T-cell (primary cell): Measurements from ENCODE around the gene SLC6A8. TPM values are rescaled to one million over a fixed set of nuclear protein-coding genes. Genes with fewer than 3 reads are reported as not detected.
A peak's percentile ranks its signal among the peaks of the same experiment; 100 is the strongest.

Experiments used
- ATAC-seq, 4 experiments: fragments of 200-7000 bp in 3 of 4; fragments of 150-1000 bp in 1 of 4; cut with Tn5 transposase; replicated peaks in 1 of 4; 1 replicate in 3 of 4; 2 replicates in 1 of 4; pipeline ENCODE4 v1.10.0; 2021; ENCODE audit warnings: moderate library complexity in 3 of 4, mild to moderate bottlenecking in 2 of 4, moderate number of reproducible peaks in 1 of 4
- CTCF ChIA-PET, 2 donors: fragments of 300-600 bp; sonication (Branson Sonifier 250); formaldehyde crosslinking; loops; one replicate each; lab custom pipeline; 2022; ENCODE audit warnings: antibody characterized with exemption in 2 of 2; lab: Charles Lee
- POLR2A ChIA-PET, 2 donors: fragments of 300-600 bp; sonication (Branson Sonifier 250); formaldehyde crosslinking; loops; one replicate each; lab custom pipeline; 2022; ENCODE audit warnings: antibody characterized with exemption in 2 of 2; lab: Charles Lee
- DNase-seq, 35 experiments: peaks; one replicate each; pipeline versions ENCODE4 v3.0.0 to v3.0.0-alpha.2; 2013 to 2023
- H3K27ac ChIP-seq: one replicate; pipeline ENCODE4 v1.5.1; 2013; ENCODE audit warnings: low read length
- H3K27me3 ChIP-seq, 2 experiments: replicated peaks in 1 of 2; 1 replicate in 1 of 2; 2 replicates in 1 of 2; pipeline versions ENCODE4 v1.6.1 to v1.7.0; 2013; ENCODE audit warnings: low read length in 1 of 2, mixed read lengths in 1 of 2; ENCODE audit not compliant: control insufficient read depth in 2 of 2, insufficient read depth in 2 of 2; ENCODE audit errors: extremely low read depth in 1 of 2
- H3K36me3 ChIP-seq, 2 donors: 1 replicate in 1 of 2; 2 replicates in 1 of 2; pipeline versions ENCODE4 v1.6.1 to v1.7.0; 2013; ENCODE audit warnings: low read length in 1 of 2; ENCODE audit not compliant: control insufficient read depth in 2 of 2, insufficient read depth in 1 of 2; ENCODE audit errors: extremely low read depth in 1 of 2
- H3K4me1 ChIP-seq, 2 experiments: 1 replicate in 1 of 2; 2 replicates in 1 of 2; pipeline versions ENCODE4 v1.6.1 to v1.7.0; 2013; ENCODE audit warnings: low read length in 2 of 2, mixed read lengths in 1 of 2; ENCODE audit not compliant: insufficient read depth in 2 of 2, control insufficient read depth in 1 of 2; ENCODE audit errors: extremely low read depth in 1 of 2
- H3K4me3 ChIP-seq, 2 donors: 1 replicate in 1 of 2; 2 replicates in 1 of 2; pipeline versions ENCODE4 v1.5.1 to v1.7.0; 2013; ENCODE audit warnings: mild to moderate bottlenecking in 2 of 2, low read length in 1 of 2, moderate library complexity in 1 of 2; ENCODE audit not compliant: control insufficient read depth in 1 of 2; ENCODE audit errors: extremely low read depth in 1 of 2
- H3K9me3 ChIP-seq: 2 replicates; pipeline ENCODE4 v1.7.0; 2013
- H3K27ac Mint-ChIP-seq, 2 donors: one replicate each; pipeline ENCODE4 v1.8.0; 2020 to 2021; ENCODE audit warnings: mild to moderate bottlenecking in 2 of 2, mixed read lengths in 2 of 2
- H3K27me3 Mint-ChIP-seq, 2 donors: one replicate each; pipeline ENCODE4 v1.8.0; 2021 to 2022; ENCODE audit warnings: mixed read lengths in 2 of 2
- H3K36me3 Mint-ChIP-seq: one replicate; pipeline ENCODE4 v1.8.0; 2021; ENCODE audit warnings: mixed read lengths
- H3K4me1 Mint-ChIP-seq, 3 donors: one replicate each; pipeline ENCODE4 v1.8.0; 2020 to 2022; ENCODE audit warnings: mixed read lengths in 3 of 3, mild to moderate bottlenecking in 1 of 3
- H3K4me3 Mint-ChIP-seq, 3 donors: one replicate each; pipeline ENCODE4 v1.8.0; 2020 to 2022; ENCODE audit warnings: mild to moderate bottlenecking in 3 of 3, mixed read lengths in 3 of 3, moderate library complexity in 3 of 3
- H3K9me3 Mint-ChIP-seq, 3 donors: one replicate each; pipeline ENCODE4 v1.8.0; 2020 to 2022; ENCODE audit warnings: mixed read lengths in 3 of 3
- WGBS: methylation state at CpG from one replicate; pipeline ENCODE4 v1.1.5; 2013; ENCODE audit warnings: missing lambda C conversion rate; ENCODE audit not compliant: insufficient coverage; 5-methylcytosine and 5-hydroxymethylcytosine counted together
- total RNA-seq, 35 experiments: library from RNA in 6 of 35; stranded (reverse) in 6 of 35; fragments of 120-200 nt in 1 of 35; gene quantifications; one replicate each; pipeline versions ENCODE4 v1.2.1 to v1.2.4 and lab custom pipeline; 2013 to 2026

SLC6A8 gene
- total RNA-seq, 5 donors from 2014 or later (not counting 1 experiment from before 2014, with no cell fraction given), result 0.89 to 2.3 (median 1.9) TPM

GRCh38 chrX:153724252-153725038 lies 36.7 kb downstream of the SLC6A8 start, which contains the start of the genes ABCD1 and BCAP31:
Gene ABCD1 (plus strand): TSS chrX:153724856. CDS start chrX:153725267, 411 bp downstream.
Gene BCAP31 (minus strand): TSS chrX:153724387. CDS start chrX:153723244, 1,143 bp downstream.
- Histone ChIP-seq H3K9me3 (no peaks in the 10 kb centered on the region), H3K27ac (peak within 1 kb of the TSS; percentile 74), H3K4me3 (peak within 1 kb of the TSS; percentile 65 to 72), H3K27me3 (no peaks in the 10 kb centered on the region), H3K36me3 (peaks cover under 1 to 24% of the 10 kb centered on the region in 2 donors), H3K4me1 (peaks cover 7 to 58% of the 10 kb centered on the region in 2 experiments)
- POLR2A ChIA-PET, result interaction anchor here in 1 of 2 donors (0.6 kb wide), 1 partner anchor 206 kb away, joined by 5 read pairs; no protein-coding TSS in a partner anchor
- Mint-ChIP-seq H3K4me1 (peaks cover 18 to 47% (median 33%) of the 10 kb centered on the region in 3 donors), H3K27ac (peak within 1 kb of the TSS; percentile 80 to 81), H3K36me3 (peaks cover 7% of the 10 kb centered on the region), H3K4me3 (peak within 1 kb of the TSS; percentile 80 to 85 (median 82)), H3K27me3 (peaks cover 0 to 5% of the 10 kb centered on the region in 2 donors), H3K9me3 (no peaks in the 10 kb centered on the region)
- ATAC-seq, result peak; percentile 75 to 81 (median 80)
- CTCF ChIA-PET, result interaction anchor here in 1 of 2 donors (0.6 kb wide), 1 partner anchor 312 kb away, joined by 4 read pairs; no protein-coding TSS in a partner anchor
- under 1% methylated on average over 26 of the region's 88 CpGs for WGBS
- DNase-seq, result peak; percentile 75 to 92 (median 84)

- CTCF ChIA-PET, result no interaction called here
- H3K36me3 ChIP-seq, result peaks cover 4 to 18% of the 10 kb centered on the region in 2 donors
- ATAC-seq (peak in 1 of 4 experiments; percentile 1), DNase-seq (peak in 8 of 35 experiments; percentile 4 to 38 (median 20))
- H3K27ac ChIP-seq, result peak overlapping the region; percentile 74
- no peaks in the 10 kb centered on the region for H3K9me3 ChIP-seq
- peaks cover 5 to 51% of the 10 kb centered on the region in 2 experiments for H3K4me1 ChIP-seq
- Mint-ChIP-seq H3K27ac (no peak overlapping the region), H3K4me3 (peak overlapping the region; percentile 70 to 80 (median 74)), H3K9me3 (no peaks in the 10 kb centered on the region), H3K27me3 (peaks cover 0 to 5% of the 10 kb centered on the region in 2 donors), H3K4me1 (peaks cover 18 to 42% (median 28%) of the 10 kb centered on the region in 3 donors), H3K36me3 (peaks cover 3% of the 10 kb centered on the region)
- H3K4me3 ChIP-seq, result peak overlapping the region; percentile 44 to 47
- no peaks in the 10 kb centered on the region for H3K27me3 ChIP-seq
- POLR2A ChIA-PET, result no interaction called here
- WGBS, result 50% methylated on average over 14 of the region's 55 CpGs
These were observed 37.5 kb downstream of the SLC6A8 start for GRCh38 chrX:153725039-153725831.

- Mint-ChIP-seq H3K27ac (no peak overlapping the region), H3K27me3 (peaks cover 0 to 5% of the 10 kb centered on the region in 2 donors), H3K36me3 (peaks cover 6% of the 10 kb centered on the region), H3K4me3 (peak overlapping the region; percentile 34 to 70 (median 54)), H3K4me1 (peaks cover 18 to 39% (median 24%) of the 10 kb centered on the region in 3 donors), H3K9me3 (no peaks in the 10 kb centered on the region)
- ChIA-PET POLR2A (no interaction called here), CTCF (no interaction called here)
- peak in 1 of 35 experiments; percentile 8 for DNase-seq
- no peak for ATAC-seq
- Histone ChIP-seq H3K36me3 (peaks cover 4 to 13% of the 10 kb centered on the region in 2 donors), H3K9me3 (no peaks in the 10 kb centered on the region), H3K27ac (peak overlapping the region; percentile 81), H3K4me3 (peak overlapping the region; percentile 33 to 35), H3K4me1 (peaks cover 5 to 51% of the 10 kb centered on the region in 2 experiments), H3K27me3 (no peaks in the 10 kb centered on the region)
- 66% methylated on average over 8 of the region's 35 CpGs for WGBS
These were observed 38.1 kb downstream of the SLC6A8 start for GRCh38 chrX:153725832-153726285.

GRCh38 chrX:153726286-153727122 lies 38.8 kb downstream of the SLC6A8 start:
- 44% methylated on average over 12 of the region's 35 CpGs for WGBS
- DNase-seq (peak in 30 of 35 experiments; percentile 7 to 65 (median 33)), ATAC-seq (no peak)
- peak overlapping the region; percentile 81 for H3K27ac ChIP-seq
- ChIA-PET POLR2A (no interaction called here), CTCF (no interaction called here)
- no peaks in the 10 kb centered on the region for H3K9me3 ChIP-seq
- peaks cover 0 to 5% of the 10 kb centered on the region in 2 donors for H3K27me3 Mint-ChIP-seq
- peaks cover 10% of the 10 kb centered on the region for H3K36me3 Mint-ChIP-seq
- H3K4me3 Mint-ChIP-seq, result peak overlapping the region; percentile 53 to 70 (median 56)
- peaks cover under 1 to 2% (median under 1%) of the 10 kb centered on the region in 3 donors for H3K9me3 Mint-ChIP-seq
- peaks cover 4 to 12% of the 10 kb centered on the region in 2 donors for H3K36me3 ChIP-seq
- H3K27me3 ChIP-seq, result no peaks in the 10 kb centered on the region
- H3K27ac Mint-ChIP-seq, result peak overlapping the region; percentile 19 to 79
- peaks cover 5 to 51% of the 10 kb centered on the region in 2 experiments for H3K4me1 ChIP-seq
- peaks cover 21 to 46% (median 29%) of the 10 kb centered on the region in 3 donors for H3K4me1 Mint-ChIP-seq
- H3K4me3 ChIP-seq, result peak overlapping the region; percentile 33 to 35

- CTCF ChIA-PET, result no interaction called here
- Mint-ChIP-seq H3K27me3 (peaks cover 0 to 4% of the 10 kb centered on the region in 2 donors), H3K36me3 (peaks cover 13% of the 10 kb centered on the region), H3K4me1 (peaks cover 20 to 44% (median 27%) of the 10 kb centered on the region in 3 donors), H3K27ac (peak overlapping the region; percentile 19 to 79), H3K4me3 (peak overlapping the region; percentile 53 to 70 (median 56)), H3K9me3 (peaks cover 5 to 6% (median 5%) of the 10 kb centered on the region in 3 donors)
- no peak for ATAC-seq
- Histone ChIP-seq H3K4me1 (peaks cover 3 to 51% of the 10 kb centered on the region in 2 experiments), H3K9me3 (no peaks in the 10 kb centered on the region), H3K27ac (peak overlapping the region; percentile 81), H3K27me3 (no peaks in the 10 kb centered on the region), H3K4me3 (peak overlapping the region in 1 of 2 donors; percentile 35), H3K36me3 (peaks cover 4 to 8% of the 10 kb centered on the region in 2 donors)
- WGBS, result 25% methylated on average over 7 of the region's 23 CpGs
- DNase-seq, result peak in 1 of 35 experiments; percentile 3
- POLR2A ChIA-PET, result no interaction called here
These were observed 39.6 kb downstream of the SLC6A8 start for GRCh38 chrX:153727123-153727931.
